Vagina (tissue), 2 donors: Measurements from ENCODE around the gene ASTL. TPM values are rescaled to one million over a fixed set of nuclear protein-coding genes. Genes with fewer than 3 reads are reported as not detected.

Experiments
- DNase-seq, 2 donors: peaks; one replicate each; pipeline ENCODE4 v3.0.0-alpha.2; 2017; ENCODE audit errors: extremely low spot score in 2 of 2
- H3K27ac ChIP-seq: fragments of 200-600 bp; sonication (generic); one replicate; pipeline ENCODE4 v1.5.1; 2019
- H3K27me3 ChIP-seq: fragments of 200-600 bp; sonication (generic); one replicate; pipeline ENCODE4 v1.5.1; 2019
- H3K36me3 ChIP-seq, 2 donors: fragments of 200-600 bp; sonication (generic); one replicate each; pipeline ENCODE4 v1.5.1; 2017 to 2019
- H3K4me1 ChIP-seq: fragments of 200-600 bp; sonication (generic); one replicate; pipeline ENCODE4 v1.5.1; 2019
- H3K4me3 ChIP-seq, 2 donors: fragments of 200-600 bp; sonication (generic); 1 replicate in 1 of 2; 2 replicates in 1 of 2; pipeline ENCODE4 v1.5.1; 2016 to 2019
- H3K9me3 ChIP-seq: fragments of 200-600 bp; sonication (generic); one replicate; pipeline ENCODE4 v1.5.1; 2019
- CTCF ChIP-seq, 3 experiments: fragments of 450-650 bp in 2 of 3; fragments of 200-600 bp in 1 of 3; sonication (generic) in 1 of 3; IDR thresholded peaks; one replicate each; pipeline ENCODE4 v1.5.1; 2017 to 2019; ENCODE audit warnings: antibody characterized with exemption in 3 of 3, mild to moderate bottlenecking in 2 of 3, moderate library complexity in 2 of 3
- POLR2A ChIP-seq, 2 donors: fragments of 450-650 bp; IDR thresholded peaks; one replicate each; pipeline ENCODE4 v1.6.1; 2017; ENCODE audit warnings: antibody characterized with exemption in 2 of 2, mild to moderate bottlenecking in 2 of 2, moderate library complexity in 2 of 2
- POLR2AphosphoS5 ChIP-seq, 2 donors: sonication (generic); formaldehyde crosslinking; IDR thresholded peaks; one replicate each; pipeline ENCODE4 v1.9.0; 2017; ENCODE audit warnings: antibody characterized with exemption in 2 of 2, mild to moderate bottlenecking in 2 of 2, low read depth in 1 of 2; ENCODE audit not compliant: insufficient read depth in 1 of 2
- intact Hi-C: fragments of 100-400 bp; cut with DNase I; formaldehyde crosslinking; loops from one replicate; pipeline ENCODE4 v1.15.1; 2023
- total RNA-seq: library from RNA; depleted of rRNA; stranded (reverse); fragments of >200 nt; gene quantifications from one replicate; pipeline ENCODE4 v1.2.3, GENCODE V29; 2016

Gene ASTL
- total RNA-seq, 1 donor from 2014 or later: not detected

GRCh38 chr2:96112501-96113366 lies 25.6 kb downstream of the ASTL start:
- H3K27me3 ChIP-seq: no peaks in the 10 kb centered on the region
- H3K27ac ChIP-seq: no peak overlapping the region
- H3K4me1 ChIP-seq: peaks cover 23% of the 10 kb centered on the region
- intact Hi-C loops: no loop called here
- no peak overlapping the region for H3K4me3 ChIP-seq
- no peak for DNase-seq
- TF ChIP-seq POLR2AphosphoS5 (IDR thresholded peaks at IDR 0.05; ENCODE audit: insufficient read depth in 1 of 2, low read depth in 1 of 2) (no peak), POLR2A (IDR thresholded peaks at IDR 0.05) (no peak), CTCF (IDR thresholded peaks at IDR 0.05) (no peak)
- H3K36me3 ChIP-seq: no peaks in the 10 kb centered on the region
- no peaks in the 10 kb centered on the region for H3K9me3 ChIP-seq

- no peak for DNase-seq
- intact Hi-C loops: no loop called here
- no peaks in the 10 kb centered on the region for H3K36me3 ChIP-seq
- H3K27me3 ChIP-seq: no peaks in the 10 kb centered on the region
- TF ChIP-seq POLR2AphosphoS5 (IDR thresholded peaks at IDR 0.05; ENCODE audit: insufficient read depth in 1 of 2, low read depth in 1 of 2): no peak
- TF ChIP-seq POLR2A (IDR thresholded peaks at IDR 0.05): no peak
- TF ChIP-seq CTCF (IDR thresholded peaks at IDR 0.05): no peak
- H3K9me3 ChIP-seq: no peaks in the 10 kb centered on the region
- no peak overlapping the region for H3K27ac ChIP-seq
- H3K4me3 ChIP-seq: no peak overlapping the region
- H3K4me1 ChIP-seq: peaks cover 15% of the 10 kb centered on the region
These were observed 26.3 kb downstream of the ASTL start for GRCh38 chr2:96111823-96112500.

DNA sequence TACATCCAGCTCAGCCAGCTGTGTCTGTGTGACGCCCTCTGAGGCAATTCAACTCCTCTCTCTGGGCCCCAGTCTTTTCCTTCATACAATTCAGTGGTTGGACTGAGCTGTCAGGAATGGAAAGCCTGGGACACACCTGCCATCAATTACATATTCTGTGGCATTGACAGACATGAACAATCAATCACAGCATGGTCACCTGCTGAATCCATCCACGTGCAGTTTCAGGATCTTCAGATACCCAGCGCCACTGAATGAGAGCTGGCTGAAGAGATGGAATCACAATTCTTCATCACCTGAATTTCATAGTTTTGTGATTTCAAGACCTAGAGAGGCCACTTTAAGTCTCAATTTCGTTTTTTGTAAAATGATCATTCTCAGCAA lies 27.1 kb downstream of the ASTL start:
- Histone ChIP-seq H3K36me3 (no peaks in the 10 kb centered on the region), H3K9me3 (no peaks in the 10 kb centered on the region), H3K4me1 (peaks cover 13% of the 10 kb centered on the region), H3K27me3 (no peaks in the 10 kb centered on the region), H3K27ac (no peak overlapping the region), H3K4me3 (no peak overlapping the region)
- DNase-seq: no peak
- TF ChIP-seq CTCF (IDR thresholded peaks at IDR 0.05) (no peak), POLR2A (IDR thresholded peaks at IDR 0.05) (no peak), POLR2AphosphoS5 (IDR thresholded peaks at IDR 0.05; ENCODE audit: insufficient read depth in 1 of 2, low read depth in 1 of 2) (no peak)
- intact Hi-C loops: no loop called here

DNA sequence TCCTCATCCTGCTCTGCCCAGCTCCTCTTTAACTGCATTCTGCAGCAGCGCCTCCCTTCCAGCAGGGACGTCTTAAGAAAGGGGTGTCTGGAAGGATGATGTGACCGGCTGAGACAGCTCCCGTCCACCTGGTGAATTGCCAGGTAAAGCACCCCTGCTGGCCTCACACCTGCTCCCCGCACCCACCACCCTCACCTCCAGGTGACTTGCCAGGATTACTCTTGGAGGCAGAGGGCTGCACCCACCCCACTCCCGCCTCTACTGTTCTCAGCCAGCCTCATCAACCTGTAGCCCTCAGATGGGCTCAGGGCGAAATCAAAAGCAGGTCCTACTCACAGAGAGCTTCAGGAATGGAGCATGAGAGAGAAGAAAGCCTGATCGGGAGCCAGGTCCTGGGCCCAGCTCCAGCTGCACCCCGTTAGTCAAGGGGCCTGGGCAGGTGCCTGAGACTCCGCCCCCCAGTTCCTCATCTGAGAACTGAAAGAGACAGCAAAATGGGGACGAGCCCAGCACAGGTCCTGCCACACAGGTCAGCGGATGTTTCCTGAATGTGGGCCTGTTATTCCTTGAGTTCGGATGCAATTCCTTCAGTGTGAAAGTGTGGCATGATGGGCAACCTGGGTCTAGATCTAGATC lies 27.6 kb downstream of the ASTL start:
- Histone ChIP-seq H3K4me1 (peaks cover 9% of the 10 kb centered on the region), H3K9me3 (peaks cover 1% of the 10 kb centered on the region), H3K27me3 (no peaks in the 10 kb centered on the region), H3K27ac (no peak overlapping the region), H3K4me3 (no peak overlapping the region), H3K36me3 (no peaks in the 10 kb centered on the region)
- DNase-seq: no peak
- TF ChIP-seq CTCF (IDR thresholded peaks at IDR 0.05) (no peak), POLR2AphosphoS5 (IDR thresholded peaks at IDR 0.05; ENCODE audit: insufficient read depth in 1 of 2, low read depth in 1 of 2) (no peak), POLR2A (IDR thresholded peaks at IDR 0.05) (no peak)
- intact Hi-C loops: no loop called here
